HEK293 (cell line): Measurements from ENCODE around the gene MTFP1.

Experiments
- BCL11A ChIP-seq: fragments of 450-650 bp; formaldehyde crosslinking; IDR thresholded peaks from 2 replicates; pipeline ENCODE4 v1.5.1; 2016; ENCODE audit warnings: low read depth, missing biosample characterization, missing genetic modification characterization
- KLF16 ChIP-seq: fragments of 450-650 bp; formaldehyde crosslinking; IDR thresholded peaks from 2 replicates; pipeline ENCODE4 v1.5.1; 2017; ENCODE audit warnings: missing biosample characterization, missing genetic modification characterization
- SP3 ChIP-seq: fragments of 450-650 bp; formaldehyde crosslinking; IDR thresholded peaks from 2 replicates; pipeline ENCODE4 v1.5.1; 2016; ENCODE audit warnings: missing biosample characterization, missing genetic modification characterization
- YY1 ChIP-seq: fragments of 450-650 bp; formaldehyde crosslinking; IDR thresholded peaks from 2 replicates; pipeline ENCODE4 v1.5.1; 2018; ENCODE audit warnings: missing biosample characterization, missing genetic modification characterization
- ZBTB21 ChIP-seq: fragments of 450-650 bp; formaldehyde crosslinking; IDR thresholded peaks from 2 replicates; pipeline ENCODE4 v1.5.1; 2017; ENCODE audit warnings: missing biosample characterization, missing genetic modification characterization
- ZNF324 ChIP-seq: fragments of 450-650 bp; formaldehyde crosslinking; IDR thresholded peaks from 2 replicates; pipeline ENCODE4 v1.5.1; 2016; ENCODE audit warnings: missing biosample characterization, missing genetic modification characterization
- ZNF335 ChIP-seq: fragments of 450-650 bp; formaldehyde crosslinking; conservative IDR thresholded peaks from 2 replicates; pipeline ENCODE4 v1.5.1; 2016; ENCODE audit warnings: missing biosample characterization, missing genetic modification characterization
- ZNF350 ChIP-seq: fragments of 450-650 bp; formaldehyde crosslinking; IDR thresholded peaks from 2 replicates; pipeline ENCODE4 v1.5.0; 2017; ENCODE audit warnings: missing biosample characterization, mild to moderate bottlenecking, missing genetic modification characterization
- ZNF521 ChIP-seq: fragments of 450-650 bp; formaldehyde crosslinking; IDR thresholded peaks from 2 replicates; pipeline ENCODE4 v1.5.1; 2017; ENCODE audit warnings: missing biosample characterization, mild to moderate bottlenecking, missing genetic modification characterization
- ZNF549 ChIP-seq: fragments of 450-650 bp; IDR thresholded peaks from 2 replicates; pipeline ENCODE4 v1.5.1; 2018; ENCODE audit warnings: missing biosample characterization, missing genetic modification characterization, mild to moderate bottlenecking, inconsistent platforms, moderate library complexity
- ZNF621 ChIP-seq: fragments of 450-650 bp; formaldehyde crosslinking; IDR thresholded peaks from 2 replicates; pipeline ENCODE4 v1.5.1; 2017; ENCODE audit warnings: missing biosample characterization, missing genetic modification characterization
- ZNF776 ChIP-seq: fragments of 450-650 bp; formaldehyde crosslinking; IDR thresholded peaks from 2 replicates; pipeline ENCODE4 v1.5.0; 2017; ENCODE audit warnings: missing biosample characterization, missing genetic modification characterization, borderline replicate concordance
- ZNF830 ChIP-seq: fragments of 450-650 bp; IDR thresholded peaks from 2 replicates; pipeline ENCODE4 v1.5.0; 2018; ENCODE audit warnings: missing biosample characterization, missing genetic modification characterization, low read depth, mild to moderate bottlenecking, moderate library complexity
- ZSCAN16 ChIP-seq: fragments of 450-650 bp; formaldehyde crosslinking; IDR thresholded peaks from 2 replicates; pipeline ENCODE4 v1.5.1; 2016; ENCODE audit warnings: missing biosample characterization, missing genetic modification characterization
- ZSCAN30 ChIP-seq: fragments of 450-650 bp; IDR thresholded peaks from 2 replicates; pipeline ENCODE4 v1.5.1; 2018; ENCODE audit warnings: missing biosample characterization, mild to moderate bottlenecking, missing genetic modification characterization, moderate library complexity
- TF ChIP-seq, protein P1 (sequence below): fragments of 450-650 bp; formaldehyde crosslinking; IDR thresholded peaks from 2 replicates; pipeline ENCODE4 v1.5.1; 2017; ENCODE audit warnings: missing biosample characterization, missing genetic modification characterization
- TF ChIP-seq, protein P2 (sequence below): fragments of 450-650 bp; formaldehyde crosslinking; IDR thresholded peaks from 2 replicates; pipeline ENCODE4 v1.5.1; 2016; ENCODE audit warnings: missing biosample characterization, missing genetic modification characterization
- TF ChIP-seq, protein P3 (sequence below): fragments of 450-650 bp; formaldehyde crosslinking; IDR thresholded peaks from 2 replicates; pipeline ENCODE4 v1.5.1; 2016; ENCODE audit warnings: missing biosample characterization, missing genetic modification characterization
- TF ChIP-seq, protein P4 (sequence below): fragments of 450-650 bp; formaldehyde crosslinking; IDR thresholded peaks from 2 replicates; pipeline ENCODE4 v1.5.1; 2017; ENCODE audit warnings: missing biosample characterization, missing genetic modification characterization
- TF ChIP-seq, protein P5 (sequence below): fragments of 450-650 bp; formaldehyde crosslinking; IDR thresholded peaks from 2 replicates; pipeline ENCODE4 v1.5.1; 2016; ENCODE audit warnings: missing biosample characterization, missing genetic modification characterization, borderline replicate concordance
- TF ChIP-seq, protein P6 (sequence below): fragments of 450-650 bp; formaldehyde crosslinking; IDR thresholded peaks from 2 replicates; pipeline ENCODE4 v1.5.1; 2016; ENCODE audit warnings: missing biosample characterization, missing genetic modification characterization

The MTFP1 gene

DNA sequence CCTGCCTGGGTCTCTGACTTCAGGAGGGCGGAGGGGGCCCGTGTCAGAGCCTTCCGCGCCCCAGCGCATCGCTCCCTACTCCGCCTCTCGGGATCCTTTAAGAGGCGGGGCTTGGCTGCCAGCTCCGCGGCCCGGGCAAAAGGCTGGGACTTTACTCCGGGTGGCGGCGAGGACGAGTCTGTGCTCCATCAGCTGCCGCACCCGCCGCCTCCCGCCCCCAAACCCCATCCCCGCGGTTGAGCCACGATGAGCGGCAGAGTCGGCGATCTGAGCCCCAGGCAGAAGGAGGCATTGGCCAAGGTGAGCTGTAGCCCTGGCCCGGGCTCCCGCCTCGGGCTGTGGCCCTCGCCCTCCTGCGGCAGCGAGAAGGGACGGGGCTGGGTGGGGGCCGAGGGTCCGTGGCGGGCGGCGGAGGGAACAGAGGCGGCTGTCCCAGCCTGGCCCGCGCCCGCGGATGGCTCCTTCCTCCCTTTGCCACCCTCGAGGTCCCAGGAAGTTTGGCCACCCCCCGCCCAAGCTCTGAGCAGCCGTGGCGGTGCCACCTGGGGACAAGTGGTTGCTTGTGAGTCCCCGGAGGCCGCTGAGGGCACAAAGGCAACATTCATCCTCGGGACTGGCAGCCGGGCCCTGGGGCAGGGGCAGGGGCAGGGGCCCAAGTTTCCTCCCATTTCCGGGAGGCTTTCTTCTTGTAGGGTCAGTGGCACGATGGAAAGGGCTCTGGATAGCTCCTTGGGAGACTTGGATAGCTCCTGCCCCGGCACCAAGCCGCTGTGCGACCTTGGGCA, 28.5 kb upstream of the MTFP1 start, which contains the start of gene SEC14L2 (continued):
- TF ChIP-seq ZNF335: peak; percentile 54
- TF ChIP-seq, protein P1, sequence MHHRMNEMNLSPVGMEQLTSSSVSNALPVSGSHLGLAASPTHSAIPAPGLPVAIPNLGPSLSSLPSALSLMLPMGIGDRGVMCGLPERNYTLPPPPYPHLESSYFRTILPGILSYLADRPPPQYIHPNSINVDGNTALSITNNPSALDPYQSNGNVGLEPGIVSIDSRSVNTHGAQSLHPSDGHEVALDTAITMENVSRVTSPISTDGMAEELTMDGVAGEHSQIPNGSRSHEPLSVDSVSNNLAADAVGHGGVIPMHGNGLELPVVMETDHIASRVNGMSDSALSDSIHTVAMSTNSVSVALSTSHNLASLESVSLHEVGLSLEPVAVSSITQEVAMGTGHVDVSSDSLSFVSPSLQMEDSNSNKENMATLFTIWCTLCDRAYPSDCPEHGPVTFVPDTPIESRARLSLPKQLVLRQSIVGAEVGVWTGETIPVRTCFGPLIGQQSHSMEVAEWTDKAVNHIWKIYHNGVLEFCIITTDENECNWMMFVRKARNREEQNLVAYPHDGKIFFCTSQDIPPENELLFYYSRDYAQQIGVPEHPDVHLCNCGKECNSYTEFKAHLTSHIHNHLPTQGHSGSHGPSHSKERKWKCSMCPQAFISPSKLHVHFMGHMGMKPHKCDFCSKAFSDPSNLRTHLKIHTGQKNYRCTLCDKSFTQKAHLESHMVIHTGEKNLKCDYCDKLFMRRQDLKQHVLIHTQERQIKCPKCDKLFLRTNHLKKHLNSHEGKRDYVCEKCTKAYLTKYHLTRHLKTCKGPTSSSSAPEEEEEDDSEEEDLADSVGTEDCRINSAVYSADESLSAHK (tag by site-specific recombination): no peak
- TF ChIP-seq, protein P2, sequence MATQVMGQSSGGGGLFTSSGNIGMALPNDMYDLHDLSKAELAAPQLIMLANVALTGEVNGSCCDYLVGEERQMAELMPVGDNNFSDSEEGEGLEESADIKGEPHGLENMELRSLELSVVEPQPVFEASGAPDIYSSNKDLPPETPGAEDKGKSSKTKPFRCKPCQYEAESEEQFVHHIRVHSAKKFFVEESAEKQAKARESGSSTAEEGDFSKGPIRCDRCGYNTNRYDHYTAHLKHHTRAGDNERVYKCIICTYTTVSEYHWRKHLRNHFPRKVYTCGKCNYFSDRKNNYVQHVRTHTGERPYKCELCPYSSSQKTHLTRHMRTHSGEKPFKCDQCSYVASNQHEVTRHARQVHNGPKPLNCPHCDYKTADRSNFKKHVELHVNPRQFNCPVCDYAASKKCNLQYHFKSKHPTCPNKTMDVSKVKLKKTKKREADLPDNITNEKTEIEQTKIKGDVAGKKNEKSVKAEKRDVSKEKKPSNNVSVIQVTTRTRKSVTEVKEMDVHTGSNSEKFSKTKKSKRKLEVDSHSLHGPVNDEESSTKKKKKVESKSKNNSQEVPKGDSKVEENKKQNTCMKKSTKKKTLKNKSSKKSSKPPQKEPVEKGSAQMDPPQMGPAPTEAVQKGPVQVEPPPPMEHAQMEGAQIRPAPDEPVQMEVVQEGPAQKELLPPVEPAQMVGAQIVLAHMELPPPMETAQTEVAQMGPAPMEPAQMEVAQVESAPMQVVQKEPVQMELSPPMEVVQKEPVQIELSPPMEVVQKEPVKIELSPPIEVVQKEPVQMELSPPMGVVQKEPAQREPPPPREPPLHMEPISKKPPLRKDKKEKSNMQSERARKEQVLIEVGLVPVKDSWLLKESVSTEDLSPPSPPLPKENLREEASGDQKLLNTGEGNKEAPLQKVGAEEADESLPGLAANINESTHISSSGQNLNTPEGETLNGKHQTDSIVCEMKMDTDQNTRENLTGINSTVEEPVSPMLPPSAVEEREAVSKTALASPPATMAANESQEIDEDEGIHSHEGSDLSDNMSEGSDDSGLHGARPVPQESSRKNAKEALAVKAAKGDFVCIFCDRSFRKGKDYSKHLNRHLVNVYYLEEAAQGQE: peak; percentile 41; the same call in 1 of the 2 replicates
- TF ChIP-seq ZNF621: no peak
- TF ChIP-seq ZNF521: no peak
- TF ChIP-seq, protein P3, sequence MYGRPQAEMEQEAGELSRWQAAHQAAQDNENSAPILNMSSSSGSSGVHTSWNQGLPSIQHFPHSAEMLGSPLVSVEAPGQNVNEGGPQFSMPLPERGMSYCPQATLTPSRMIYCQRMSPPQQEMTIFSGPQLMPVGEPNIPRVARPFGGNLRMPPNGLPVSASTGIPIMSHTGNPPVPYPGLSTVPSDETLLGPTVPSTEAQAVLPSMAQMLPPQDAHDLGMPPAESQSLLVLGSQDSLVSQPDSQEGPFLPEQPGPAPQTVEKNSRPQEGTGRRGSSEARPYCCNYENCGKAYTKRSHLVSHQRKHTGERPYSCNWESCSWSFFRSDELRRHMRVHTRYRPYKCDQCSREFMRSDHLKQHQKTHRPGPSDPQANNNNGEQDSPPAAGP: 0 out of 2 replicates have a peak, but pooled peaks have one; percentile 63
- no peak for TF ChIP-seq ZSCAN30 (tag by site-specific recombination)
- TF ChIP-seq BCL11A (tag by site-specific recombination): no peak
- no peak for TF ChIP-seq ZBTB21 (tag by site-specific recombination)
- TF ChIP-seq ZSCAN16 (tag by site-specific recombination): no peak
- TF ChIP-seq, protein P4, sequence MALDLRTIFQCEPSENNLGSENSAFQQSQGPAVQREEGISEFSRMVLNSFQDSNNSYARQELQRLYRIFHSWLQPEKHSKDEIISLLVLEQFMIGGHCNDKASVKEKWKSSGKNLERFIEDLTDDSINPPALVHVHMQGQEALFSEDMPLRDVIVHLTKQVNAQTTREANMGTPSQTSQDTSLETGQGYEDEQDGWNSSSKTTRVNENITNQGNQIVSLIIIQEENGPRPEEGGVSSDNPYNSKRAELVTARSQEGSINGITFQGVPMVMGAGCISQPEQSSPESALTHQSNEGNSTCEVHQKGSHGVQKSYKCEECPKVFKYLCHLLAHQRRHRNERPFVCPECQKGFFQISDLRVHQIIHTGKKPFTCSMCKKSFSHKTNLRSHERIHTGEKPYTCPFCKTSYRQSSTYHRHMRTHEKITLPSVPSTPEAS (tag by site-specific recombination): no peak
- TF ChIP-seq ZNF776 (tag by site-specific recombination): no peak
- TF ChIP-seq KLF16 (tag by site-specific recombination): peak; percentile 20; the same call in 1 of the 2 replicates
- TF ChIP-seq SP3 (tag by site-specific recombination): peak; percentile 63
- no peak for TF ChIP-seq YY1 (tag by site-specific recombination)
- TF ChIP-seq, protein P5, sequence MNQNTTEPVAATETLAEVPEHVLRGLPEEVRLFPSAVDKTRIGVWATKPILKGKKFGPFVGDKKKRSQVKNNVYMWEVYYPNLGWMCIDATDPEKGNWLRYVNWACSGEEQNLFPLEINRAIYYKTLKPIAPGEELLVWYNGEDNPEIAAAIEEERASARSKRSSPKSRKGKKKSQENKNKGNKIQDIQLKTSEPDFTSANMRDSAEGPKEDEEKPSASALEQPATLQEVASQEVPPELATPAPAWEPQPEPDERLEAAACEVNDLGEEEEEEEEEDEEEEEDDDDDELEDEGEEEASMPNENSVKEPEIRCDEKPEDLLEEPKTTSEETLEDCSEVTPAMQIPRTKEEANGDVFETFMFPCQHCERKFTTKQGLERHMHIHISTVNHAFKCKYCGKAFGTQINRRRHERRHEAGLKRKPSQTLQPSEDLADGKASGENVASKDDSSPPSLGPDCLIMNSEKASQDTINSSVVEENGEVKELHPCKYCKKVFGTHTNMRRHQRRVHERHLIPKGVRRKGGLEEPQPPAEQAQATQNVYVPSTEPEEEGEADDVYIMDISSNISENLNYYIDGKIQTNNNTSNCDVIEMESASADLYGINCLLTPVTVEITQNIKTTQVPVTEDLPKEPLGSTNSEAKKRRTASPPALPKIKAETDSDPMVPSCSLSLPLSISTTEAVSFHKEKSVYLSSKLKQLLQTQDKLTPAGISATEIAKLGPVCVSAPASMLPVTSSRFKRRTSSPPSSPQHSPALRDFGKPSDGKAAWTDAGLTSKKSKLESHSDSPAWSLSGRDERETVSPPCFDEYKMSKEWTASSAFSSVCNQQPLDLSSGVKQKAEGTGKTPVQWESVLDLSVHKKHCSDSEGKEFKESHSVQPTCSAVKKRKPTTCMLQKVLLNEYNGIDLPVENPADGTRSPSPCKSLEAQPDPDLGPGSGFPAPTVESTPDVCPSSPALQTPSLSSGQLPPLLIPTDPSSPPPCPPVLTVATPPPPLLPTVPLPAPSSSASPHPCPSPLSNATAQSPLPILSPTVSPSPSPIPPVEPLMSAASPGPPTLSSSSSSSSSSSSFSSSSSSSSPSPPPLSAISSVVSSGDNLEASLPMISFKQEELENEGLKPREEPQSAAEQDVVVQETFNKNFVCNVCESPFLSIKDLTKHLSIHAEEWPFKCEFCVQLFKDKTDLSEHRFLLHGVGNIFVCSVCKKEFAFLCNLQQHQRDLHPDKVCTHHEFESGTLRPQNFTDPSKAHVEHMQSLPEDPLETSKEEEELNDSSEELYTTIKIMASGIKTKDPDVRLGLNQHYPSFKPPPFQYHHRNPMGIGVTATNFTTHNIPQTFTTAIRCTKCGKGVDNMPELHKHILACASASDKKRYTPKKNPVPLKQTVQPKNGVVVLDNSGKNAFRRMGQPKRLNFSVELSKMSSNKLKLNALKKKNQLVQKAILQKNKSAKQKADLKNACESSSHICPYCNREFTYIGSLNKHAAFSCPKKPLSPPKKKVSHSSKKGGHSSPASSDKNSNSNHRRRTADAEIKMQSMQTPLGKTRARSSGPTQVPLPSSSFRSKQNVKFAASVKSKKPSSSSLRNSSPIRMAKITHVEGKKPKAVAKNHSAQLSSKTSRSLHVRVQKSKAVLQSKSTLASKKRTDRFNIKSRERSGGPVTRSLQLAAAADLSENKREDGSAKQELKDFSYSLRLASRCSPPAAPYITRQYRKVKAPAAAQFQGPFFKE (tag by site-specific recombination): no peak
- TF ChIP-seq, protein P6, sequence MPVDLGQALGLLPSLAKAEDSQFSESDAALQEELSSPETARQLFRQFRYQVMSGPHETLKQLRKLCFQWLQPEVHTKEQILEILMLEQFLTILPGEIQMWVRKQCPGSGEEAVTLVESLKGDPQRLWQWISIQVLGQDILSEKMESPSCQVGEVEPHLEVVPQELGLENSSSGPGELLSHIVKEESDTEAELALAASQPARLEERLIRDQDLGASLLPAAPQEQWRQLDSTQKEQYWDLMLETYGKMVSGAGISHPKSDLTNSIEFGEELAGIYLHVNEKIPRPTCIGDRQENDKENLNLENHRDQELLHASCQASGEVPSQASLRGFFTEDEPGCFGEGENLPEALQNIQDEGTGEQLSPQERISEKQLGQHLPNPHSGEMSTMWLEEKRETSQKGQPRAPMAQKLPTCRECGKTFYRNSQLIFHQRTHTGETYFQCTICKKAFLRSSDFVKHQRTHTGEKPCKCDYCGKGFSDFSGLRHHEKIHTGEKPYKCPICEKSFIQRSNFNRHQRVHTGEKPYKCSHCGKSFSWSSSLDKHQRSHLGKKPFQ (tag by site-specific recombination): no peak
- no peak for TF ChIP-seq ZNF324
- TF ChIP-seq ZNF830: no peak
- TF ChIP-seq ZNF350 (tag by site-specific recombination): no peak
- TF ChIP-seq ZNF549 (tag by site-specific recombination): no peak
